ENCODE measurements around the gene COP1.

The COP1 gene

GRCh38 chr1:176199707-176200106 is 7.4 kb downstream of the COP1 start:
- no peak for DNase-seq (ENCODE audit: low read depth)

DNA sequence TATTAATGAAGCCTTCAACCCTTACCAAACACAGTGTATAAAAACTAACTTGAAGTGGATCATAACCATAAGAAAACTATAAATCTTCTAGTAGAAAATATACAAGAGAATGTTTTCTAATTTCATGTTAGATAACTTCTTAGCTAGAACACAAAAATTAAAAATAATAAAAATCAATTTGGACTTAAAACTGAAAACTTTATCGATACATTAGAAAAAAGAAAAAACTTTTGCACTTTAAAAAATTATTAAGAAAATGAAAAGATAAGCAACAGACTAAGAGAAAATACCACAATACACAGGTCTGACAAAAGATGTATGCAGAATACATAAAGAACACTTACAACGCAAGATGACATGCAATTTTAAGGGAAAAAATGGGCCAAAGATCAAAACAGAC is 8.7 kb downstream of the COP1 start:
- TF ChIP-seq CTCF (IDR thresholded peaks at IDR 0.05; ENCODE audit: low read length, missing control alignments): no peak
- no peak overlapping the region for H3K4me3 ChIP-seq (replicated peaks; ENCODE audit: low read depth, low read length)
- DNase-seq (ENCODE audit: low read depth): no peak

More at GRCh38 chr1:176199707-176200106, 7.4 kb downstream of the COP1 start:
- no peak overlapping the region for H3K4me3 ChIP-seq (replicated peaks; ENCODE audit: low read depth, low read length)
- no peak for TF ChIP-seq CTCF (IDR thresholded peaks at IDR 0.05; ENCODE audit: low read length, missing control alignments)

GRCh38 chr1:176196728-176197127 is 10.4 kb downstream of the COP1 start:
- no peak overlapping the region for H3K4me3 ChIP-seq (replicated peaks; ENCODE audit: low read depth, low read length)
- DNase-seq (ENCODE audit: low read depth): no peak
- TF ChIP-seq CTCF (IDR thresholded peaks at IDR 0.05; ENCODE audit: low read length, missing control alignments): no peak

DNA sequence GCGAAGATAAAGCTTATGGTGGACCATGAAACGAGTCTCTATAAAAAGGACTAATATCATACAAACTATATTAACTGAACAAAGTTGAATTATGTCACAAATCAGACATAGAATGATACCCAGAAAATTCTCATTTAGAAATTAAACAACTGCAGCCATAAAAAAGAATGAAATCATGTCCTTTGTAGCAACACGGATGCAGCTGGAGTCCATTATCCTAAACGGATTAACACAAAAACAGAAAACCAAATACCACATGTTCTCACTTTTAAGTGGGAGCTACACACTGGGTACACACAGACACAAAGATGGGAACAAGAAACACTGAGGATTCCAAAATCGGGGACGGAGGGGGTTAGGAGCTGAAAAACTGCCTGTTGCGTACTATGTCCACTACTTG is 11.5 kb downstream of the COP1 start:
- no peak for TF ChIP-seq CTCF (IDR thresholded peaks at IDR 0.05; ENCODE audit: low read length, missing control alignments)
- no peak overlapping the region for H3K4me3 ChIP-seq (replicated peaks; ENCODE audit: low read depth, low read length)
- no peak for DNase-seq (ENCODE audit: low read depth)

DNA sequence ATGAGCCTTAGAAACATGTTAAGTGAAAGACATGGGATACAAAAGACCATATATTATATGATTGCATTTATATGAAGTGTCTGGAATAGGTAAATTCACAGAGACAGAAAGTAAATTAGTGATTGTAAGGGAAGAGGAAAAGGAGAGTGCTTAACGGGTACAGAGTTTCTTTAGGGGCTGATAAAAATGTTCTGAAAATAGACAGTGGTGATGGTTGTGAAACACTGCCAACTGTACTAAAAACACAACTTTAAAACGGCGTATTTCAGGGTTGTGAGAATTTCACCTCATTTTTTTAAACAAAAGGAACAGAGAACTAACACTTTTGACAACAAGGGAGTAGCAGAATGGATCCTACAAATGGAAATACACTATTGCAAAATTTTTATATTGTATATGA is 13.4 kb downstream of the COP1 start:
- TF ChIP-seq CTCF (IDR thresholded peaks at IDR 0.05; ENCODE audit: low read length, missing control alignments): no peak
- no peak for DNase-seq (ENCODE audit: low read depth)

GRCh38 chr1:176193023-176193422 is 14.1 kb downstream of the COP1 start:
- H3K4me3 ChIP-seq (replicated peaks; ENCODE audit: low read depth, low read length): no peak overlapping the region
- DNase-seq (ENCODE audit: low read depth): no peak
- no peak for TF ChIP-seq CTCF (IDR thresholded peaks at IDR 0.05; ENCODE audit: low read length, missing control alignments)

More for the DNA sequence above, 13.4 kb downstream of the COP1 start:
- no peak overlapping the region for H3K4me3 ChIP-seq (replicated peaks; ENCODE audit: low read depth, low read length)

DNA sequence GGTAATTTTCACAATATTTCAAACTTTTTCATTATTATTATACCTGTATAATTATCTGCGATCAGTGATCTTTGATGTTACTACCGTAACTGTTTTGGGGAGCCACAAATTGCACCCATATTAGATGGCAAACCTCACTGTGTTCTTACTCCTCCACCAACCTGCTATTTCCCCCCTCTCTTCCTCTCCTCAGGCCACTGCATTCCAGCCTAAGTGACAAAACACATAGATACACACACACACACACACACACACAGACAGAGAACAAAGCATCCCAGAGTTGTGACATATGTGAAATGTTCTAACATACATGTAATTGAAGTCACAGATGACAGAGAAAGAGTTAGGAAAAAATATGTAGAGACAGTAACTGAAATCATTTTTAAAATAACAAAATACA is 18.5 kb downstream of the COP1 start:
- no peak for DNase-seq (ENCODE audit: low read depth)
- TF ChIP-seq CTCF (IDR thresholded peaks at IDR 0.05; ENCODE audit: low read length, missing control alignments): no peak
- no peak overlapping the region for H3K4me3 ChIP-seq (replicated peaks; ENCODE audit: low read depth, low read length)
